Transverse colon (tissue), 4 donors: ENCODE measurements around the gene NCBP3. TPM values are rescaled to one million over a fixed set of nuclear protein-coding genes. Genes with fewer than 3 reads are reported as not detected.

Experiments used
- DNase-seq: peaks from one replicate; pipeline ENCODE4 v3.0.0-alpha.2; 2019
- H3K27ac ChIP-seq, 4 donors: fragments of 200-600 bp; sonication (generic); 2 replicates each; pipeline ENCODE4 v1.5.1; 2016 to 2018; ENCODE audit warnings: inconsistent platforms in 4 of 4
- H3K27me3 ChIP-seq: fragments of 200-600 bp; sonication (generic); 2 replicates; pipeline ENCODE4 v1.5.1; 2017; ENCODE audit warnings: inconsistent platforms
- H3K36me3 ChIP-seq, 4 donors: fragments of 200-600 bp; sonication (generic); 2 replicates each; pipeline ENCODE4 v1.5.1; 2017 to 2019; ENCODE audit warnings: inconsistent platforms in 4 of 4
- H3K4me1 ChIP-seq, 4 donors: fragments of 200-600 bp; sonication (generic); 2 replicates each; pipeline ENCODE4 v1.5.1; 2017 to 2020; ENCODE audit warnings: inconsistent platforms in 4 of 4
- H3K4me3 ChIP-seq, 4 donors: fragments of 200-600 bp; sonication (generic); 1 replicate in 1 of 4; 2 replicates in 3 of 4; pipeline versions ENCODE4 v1.5.1 to v1.6.1; 2017 to 2019; ENCODE audit warnings: inconsistent platforms in 4 of 4
- H3K9me3 ChIP-seq, 2 donors: fragments of 200-600 bp; sonication (generic); 2 replicates each; pipeline ENCODE4 v1.5.1; 2017 to 2019; ENCODE audit warnings: inconsistent platforms in 2 of 2
- CTCF ChIP-seq, 5 experiments: fragments of 200-600 bp in 3 of 5; fragments of 450-650 bp in 2 of 5; sonication (generic) in 3 of 5; IDR thresholded peaks; 1 replicate in 2 of 5; 2 replicates in 3 of 5; pipeline ENCODE4 v1.5.1; 2016 to 2017; ENCODE audit warnings: antibody characterized with exemption in 5 of 5, inconsistent platforms in 3 of 5, mild to moderate bottlenecking in 2 of 5, moderate library complexity in 1 of 5
- EP300 ChIP-seq: sonication (generic); formaldehyde crosslinking; IDR thresholded peaks from one replicate; pipeline ENCODE4 v1.6.1; 2017; ENCODE audit warnings: antibody characterized with exemption, low read depth
- POLR2A ChIP-seq: fragments of 450-650 bp; IDR thresholded peaks from one replicate; pipeline ENCODE4 v1.6.1; 2016; ENCODE audit warnings: antibody characterized with exemption, mild to moderate bottlenecking, moderate library complexity
- POLR2AphosphoS5 ChIP-seq, 3 donors: sonication (generic); formaldehyde crosslinking; IDR thresholded peaks; one replicate each; pipeline ENCODE4 v1.6.1; 2016; ENCODE audit warnings: antibody characterized with exemption in 3 of 3
- WGBS, 2 donors: methylation state at CpG; one replicate each; pipeline ENCODE4 v1.1.5; 2018; ENCODE audit warnings: low coverage in 1 of 2; 5-methylcytosine and 5-hydroxymethylcytosine counted together
- in situ Hi-C, 4 donors: fragments of 200-750 bp; cut with MboI; loops; one replicate each; pipeline versions ENCODE4 v1.15.0 to v1.15.1; 2017; ENCODE audit warnings: low sequenced_read_pairs in 3 of 4, low pct_ligation_motif_present in 1 of 4, low pct_unique_long_range_greater_than_20kb in 1 of 4
- intact Hi-C: fragments of 100-400 bp; cut with DNase I; formaldehyde crosslinking; loops from one replicate; pipeline ENCODE4 v1.15.1; 2023; ENCODE audit warnings: low total_unique reads
- total RNA-seq, 4 donors: library from RNA; depleted of rRNA; stranded (reverse); fragments of >200 nt; gene quantifications; one replicate each; pipeline ENCODE4 v1.1.0, GENCODE V29; 2016

The NCBP3 gene
- total RNA-seq, 4 donors from 2014 or later: 28.9 to 55.6 (median 45.8) TPM

GRCh38 chr17:3879591-3880417 lies 33.8 kb upstream of the NCBP3 start:
- no peaks in the 10 kb centered on the region for H3K27me3 ChIP-seq
- intact Hi-C loops (loop anchor here (10.0 kb wide), 1 partner anchor 1405 kb away; no protein-coding TSS in a partner anchor), in situ Hi-C loops (no loop called here)
- DNase-seq: no peak
- H3K9me3 ChIP-seq: no peaks in the 10 kb centered on the region
- WGBS, 2 donors: 76% methylated on average over 24 of the region's 25 CpGs; no CpG with 5 or more reads in 1 of the 2 donors
- peaks cover 0 to 6% (median 0%) of the 10 kb centered on the region in 4 donors for H3K4me1 ChIP-seq
- peak overlapping the region in 2 of 4 donors; percentile 19 to 34 for H3K27ac ChIP-seq
- H3K36me3 ChIP-seq: no peaks in the 10 kb centered on the region
- TF ChIP-seq POLR2A (no peak), POLR2AphosphoS5 (IDR thresholded peaks at IDR 0.05) (no peak), EP300 (no peak), CTCF (IDR thresholded peaks at IDR 0.05) (no peak)
- H3K4me3 ChIP-seq: no peak overlapping the region

GRCh38 chr17:3879186-3879585 lies 33.1 kb upstream of the NCBP3 start:
- no peak for TF ChIP-seq EP300
- no peak for TF ChIP-seq POLR2A
- TF ChIP-seq CTCF (IDR thresholded peaks at IDR 0.05): no peak
- TF ChIP-seq POLR2AphosphoS5 (IDR thresholded peaks at IDR 0.05): no peak
- Histone ChIP-seq H3K4me1 (peaks cover 0 to 6% (median 0%) of the 10 kb centered on the region in 4 donors), H3K27me3 (no peaks in the 10 kb centered on the region), H3K4me3 (no peak overlapping the region), H3K27ac (peak overlapping the region in 1 of 4 donors; percentile 34), H3K9me3 (no peaks in the 10 kb centered on the region), H3K36me3 (no peaks in the 10 kb centered on the region)
- intact Hi-C loops (loop anchor here (10.0 kb wide), 1 partner anchor 1404 kb away; no protein-coding TSS in a partner anchor), in situ Hi-C loops (no loop called here)
- no peak for DNase-seq
- WGBS, 2 donors: 77 to 80% methylated on average over 1 to 5 of the region's 5 CpGs

- WGBS, 2 donors: 70% methylated on average over 8 of the region's 8 CpGs; no CpG with 5 or more reads in 1 of the 2 donors
- DNase-seq: no peak
- intact Hi-C loops (loop anchor here (10.0 kb wide), 1 partner anchor 1402 kb away; no protein-coding TSS in a partner anchor), in situ Hi-C loops (no loop called here)
- Histone ChIP-seq H3K9me3 (no peaks in the 10 kb centered on the region), H3K27me3 (no peaks in the 10 kb centered on the region), H3K4me3 (no peak overlapping the region), H3K36me3 (peaks cover 0 to 8% (median 0%) of the 10 kb centered on the region in 4 donors), H3K4me1 (peaks cover 0 to 6% (median 0%) of the 10 kb centered on the region in 4 donors), H3K27ac (no peak overlapping the region)
- TF ChIP-seq POLR2A (no peak), POLR2AphosphoS5 (IDR thresholded peaks at IDR 0.05) (no peak), CTCF (IDR thresholded peaks at IDR 0.05) (no peak), EP300 (no peak)
These were observed 31.2 kb upstream of the NCBP3 start for GRCh38 chr17:3877220-3877619.

GRCh38 chr17:3875317-3875716 lies 29.3 kb upstream of the NCBP3 start:
- TF ChIP-seq POLR2AphosphoS5 (IDR thresholded peaks at IDR 0.05): no peak
- TF ChIP-seq EP300: no peak
- no peak for TF ChIP-seq POLR2A
- Histone ChIP-seq H3K4me1 (peaks cover 0 to 6% (median 2%) of the 10 kb centered on the region in 4 donors), H3K36me3 (peaks cover 0 to 8% (median 0%) of the 10 kb centered on the region in 4 donors), H3K27me3 (no peaks in the 10 kb centered on the region), H3K27ac (no peak overlapping the region), H3K9me3 (no peaks in the 10 kb centered on the region), H3K4me3 (no peak overlapping the region)
- intact Hi-C loops (loop anchor here (10.0 kb wide), 1 partner anchor 1401 kb away; no protein-coding TSS in a partner anchor), in situ Hi-C loops (no loop called here)
- WGBS, 2 donors: 92 to 100% methylated on average over 3 to 7 of the region's 7 CpGs
- no peak for DNase-seq
